A673 (cell line): ENCODE measurements around the gene EXOC6B. TPM values are rescaled to one million over a fixed set of nuclear protein-coding genes. Genes with fewer than 3 reads are reported as not detected.

Experiments
- BruUV-seq: library from RNA; stranded (reverse); fragments of 400-500 nt; replicated peaks from 2 replicates; lab custom pipeline; 2021; lab: Mats Ljungman, UMichigan
- CTCF ChIA-PET: fragments of 300-600 bp; sonication (Branson Sonifier 250); formaldehyde crosslinking; loops from one replicate; lab custom pipeline; 2022; ENCODE audit warnings: antibody characterized with exemption; lab: Charles Lee
- POLR2A ChIA-PET: fragments of 300-600 bp; sonication (Branson Sonifier 250); formaldehyde crosslinking; loops from one replicate; lab custom pipeline; 2022; ENCODE audit warnings: antibody characterized with exemption; ENCODE audit not compliant: low non-redundant PET; lab: Charles Lee
- DNase-seq: peaks from one replicate; pipeline ENCODE4 v3.0.0-alpha.2; 2015; ENCODE audit warnings: low spot score
- H3K27ac ChIP-seq: fragments of 200-600 bp; sonication (generic); 2 replicates; pipeline ENCODE4 v1.5.1; 2016; ENCODE audit warnings: mixed run types, low read depth, mild to moderate bottlenecking, mixed read lengths, antibody characterized with exemption, low read length; ENCODE audit not compliant: poor library complexity, severe bottlenecking
- H3K27me3 ChIP-seq: fragments of 200-600 bp; sonication (generic); replicated peaks from 2 replicates; pipeline ENCODE4 v1.6.1; 2017; ENCODE audit warnings: mixed run types, low read depth, mild to moderate bottlenecking, mixed read lengths, antibody characterized with exemption, low read length; ENCODE audit not compliant: insufficient read depth, poor library complexity
- H3K36me3 ChIP-seq: fragments of 200-600 bp; sonication (generic); 2 replicates; pipeline ENCODE4 v1.6.1; 2016; ENCODE audit warnings: mixed run types, mild to moderate bottlenecking, mixed read lengths, antibody characterized with exemption, low read length; ENCODE audit not compliant: insufficient read depth, poor library complexity, severe bottlenecking
- H3K4me1 ChIP-seq: fragments of 200-600 bp; sonication (generic); 2 replicates; pipeline ENCODE4 v1.6.1; 2017; ENCODE audit warnings: mixed run types, mild to moderate bottlenecking, mixed read lengths, antibody characterized with exemption, low read length; ENCODE audit not compliant: insufficient read depth, poor library complexity, severe bottlenecking
- H3K4me3 ChIP-seq: fragments of 200-600 bp; sonication (generic); 2 replicates; pipeline ENCODE4 v1.5.1; 2016; ENCODE audit warnings: low read depth, mixed run types, mild to moderate bottlenecking, mixed read lengths, low read length; ENCODE audit not compliant: poor library complexity, severe bottlenecking
- H3K9me3 ChIP-seq: fragments of 200-600 bp; sonication (generic); 2 replicates; pipeline ENCODE4 v1.6.1; 2016; ENCODE audit warnings: mixed run types, low read depth, mild to moderate bottlenecking, mixed read lengths, antibody characterized with exemption, low read length; ENCODE audit not compliant: poor library complexity, severe bottlenecking
- CTCF ChIP-seq: fragments of 300-800, 200-600 bp; sonication (generic); conservative IDR thresholded peaks from 2 replicates; pipeline ENCODE4 v1.5.1; 2017; ENCODE audit warnings: low read depth, mild to moderate bottlenecking, antibody characterized with exemption, low read length, moderate library complexity, mixed read lengths
- EZH2 ChIP-seq: fragments of 200-600 bp; sonication (generic); IDR thresholded peaks from 2 replicates; pipeline ENCODE4 v1.6.1; 2017; ENCODE audit warnings: borderline replicate concordance, low read depth, mild to moderate bottlenecking, mixed read lengths, antibody characterized with exemption, low read length; ENCODE audit not compliant: poor library complexity, severe bottlenecking
- intact Hi-C: fragments of 100-400 bp; cut with micrococcal nuclease; formaldehyde crosslinking; loops from one replicate; pipeline ENCODE4 v1.10.0; 2022; ENCODE audit not compliant: unreplicated experiment
- total RNA-seq: library from RNA; stranded (reverse); gene quantifications from 2 replicates; pipeline ENCODE4 v1.2.3, GENCODE V29; 2021

EXOC6B gene
- total RNA-seq, 1 experiment from 2014 or later, result 138 TPM

DNA sequence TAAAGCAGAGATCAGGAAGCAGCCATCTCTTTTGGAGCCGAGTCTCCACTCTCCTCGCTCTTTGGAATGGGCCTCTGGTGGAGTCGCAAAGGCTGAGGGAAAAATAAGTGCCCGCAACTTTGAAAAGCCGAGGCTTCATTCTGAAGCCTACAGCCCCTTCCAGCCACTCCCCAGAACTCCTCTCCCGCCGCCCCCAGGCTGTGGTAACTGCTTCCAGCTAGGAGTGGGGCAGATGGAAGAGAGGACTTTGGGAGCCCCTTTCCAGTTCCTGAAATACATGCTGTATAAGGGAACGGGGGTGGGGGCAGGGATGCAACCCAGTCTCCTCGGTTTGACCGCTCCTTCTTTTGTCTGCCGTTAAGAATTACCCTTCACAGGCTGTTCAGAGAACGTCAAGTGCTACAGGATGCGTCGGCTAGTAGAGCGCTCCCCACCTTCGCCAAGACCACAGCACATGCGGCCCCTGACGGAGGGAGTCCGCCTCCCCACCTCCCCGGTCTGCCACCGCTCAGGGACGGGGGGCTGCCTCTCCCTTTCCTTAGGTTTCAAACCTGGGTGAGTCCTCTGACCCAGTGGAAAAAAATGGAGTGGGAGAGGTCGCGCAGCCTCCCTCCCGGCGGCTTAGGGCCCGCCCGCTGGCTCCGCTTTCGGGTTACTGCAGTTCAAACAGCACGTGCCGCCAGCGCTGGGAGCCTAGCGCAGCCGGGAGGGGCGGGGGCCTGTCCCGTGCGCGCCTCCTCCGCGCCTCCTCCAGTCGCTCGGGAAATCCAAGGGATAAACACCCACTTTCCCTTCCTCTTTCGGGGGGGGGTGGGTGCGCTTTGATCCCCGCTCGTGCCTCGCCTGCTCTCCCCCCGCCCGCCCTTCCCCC lies 683.0 kb downstream of the EXOC6B start:
- peaks cover 30% of the 10 kb centered on the region for H3K4me1 ChIP-seq
- no peak for DNase-seq
- no peaks in the 10 kb centered on the region for H3K9me3 ChIP-seq
- H3K4me3 ChIP-seq, result no peak overlapping the region
- intact Hi-C loops, result loop anchor here (10.0 kb wide), 1 partner anchor 528 kb away; no protein-coding TSS in a partner anchor
- POLR2A ChIA-PET, result no interaction called here
- CTCF ChIA-PET, result no interaction called here
- TF ChIP-seq CTCF (no peak), EZH2 (no peak)
- H3K36me3 ChIP-seq, result no peaks in the 10 kb centered on the region
- H3K27ac ChIP-seq, result no peak overlapping the region
- BruUV-seq, result no TSS peak
- H3K27me3 ChIP-seq, result peaks cover 27% of the 10 kb centered on the region

- H3K9me3 ChIP-seq, result no peaks in the 10 kb centered on the region
- DNase-seq, result no peak
- intact Hi-C loops, result loop anchor here (10.0 kb wide), 1 partner anchor 527 kb away; no protein-coding TSS in a partner anchor
- H3K36me3 ChIP-seq, result no peaks in the 10 kb centered on the region
- POLR2A ChIA-PET, result no interaction called here
- BruUV-seq, result no TSS peak
- H3K27me3 ChIP-seq, result peaks cover 19% of the 10 kb centered on the region
- CTCF ChIA-PET, result no interaction called here
- TF ChIP-seq EZH2 (no peak), CTCF (no peak)
- peaks cover 23% of the 10 kb centered on the region for H3K4me1 ChIP-seq
- H3K27ac ChIP-seq, result no peak overlapping the region
- H3K4me3 ChIP-seq, result no peak overlapping the region
Measured at GRCh38 chr2:72141881-72142451, 683.9 kb downstream of the EXOC6B start.

- ChIA-PET POLR2A (no interaction called here), CTCF (interaction anchor here (0.7 kb wide), 1 partner anchor 8 kb away, joined by 3 read pairs; no protein-coding TSS in a partner anchor)
- Histone ChIP-seq H3K4me3 (no peak overlapping the region), H3K36me3 (no peaks in the 10 kb centered on the region), H3K27ac (no peak overlapping the region), H3K9me3 (no peaks in the 10 kb centered on the region), H3K27me3 (peaks cover 11% of the 10 kb centered on the region), H3K4me1 (peaks cover 15% of the 10 kb centered on the region)
- TF ChIP-seq CTCF (no peak), EZH2 (no peak)
- intact Hi-C loops, result loop anchor here (10.0 kb wide), 1 partner anchor 526 kb away; no protein-coding TSS in a partner anchor
- no peak for DNase-seq
- BruUV-seq, result no TSS peak
Measured at GRCh38 chr2:72141032-72141645, 684.7 kb downstream of the EXOC6B start.
